H9 (cell line): Measurements from ENCODE around the gene DNAAF5. TPM values are rescaled to one million over a fixed set of nuclear protein-coding genes. Genes with fewer than 3 reads are reported as not detected.
A peak's percentile ranks its signal among the peaks of the same experiment; 100 is the strongest.

Experiments
- DNase-seq: peaks from one replicate; pipeline ENCODE4 v3.0.0-alpha.2; 2017
- H2AFZ ChIP-seq: one replicate; pipeline ENCODE4 v1.6.1; 2013; ENCODE audit warnings: mild to moderate bottlenecking, low read length, control low read depth, moderate library complexity
- H2AK5ac ChIP-seq: 2 replicates; pipeline ENCODE4 v1.6.1; 2013; ENCODE audit warnings: low read length, control low read depth, mixed read lengths; ENCODE audit not compliant: insufficient read length
- H2BK120ac ChIP-seq: one replicate; pipeline ENCODE4 v1.6.1; 2013; ENCODE audit warnings: low read depth, mild to moderate bottlenecking, low read length, control low read depth, inconsistent platforms; ENCODE audit not compliant: poor library complexity, severe bottlenecking
- H2BK12ac ChIP-seq: 2 replicates; pipeline ENCODE4 v1.6.1; 2013; ENCODE audit warnings: low read length, control low read depth, mixed read lengths, low read depth; ENCODE audit not compliant: insufficient read length
- H2BK15ac ChIP-seq: 2 replicates; pipeline ENCODE4 v1.6.1; 2013; ENCODE audit warnings: low read depth, low read length, control low read depth
- H2BK20ac ChIP-seq: one replicate; pipeline ENCODE4 v1.6.1; 2013; ENCODE audit warnings: low read depth, mild to moderate bottlenecking, low read length, control low read depth, inconsistent platforms; ENCODE audit not compliant: poor library complexity, severe bottlenecking
- H2BK5ac ChIP-seq: 2 replicates; pipeline ENCODE4 v1.6.1; 2013; ENCODE audit warnings: low read length, control low read depth, mixed read lengths; ENCODE audit not compliant: insufficient read length
- H3K14ac ChIP-seq: 2 replicates; pipeline ENCODE4 v1.6.1; 2013; ENCODE audit warnings: low read length, control low read depth; ENCODE audit not compliant: insufficient read depth
- H3K18ac ChIP-seq: 2 replicates; pipeline ENCODE4 v1.6.1; 2013; ENCODE audit warnings: low read depth, mild to moderate bottlenecking, mixed read lengths, low read length, control low read depth; ENCODE audit not compliant: insufficient read length
- H3K23ac ChIP-seq: 2 replicates; pipeline ENCODE4 v1.6.1; 2013; ENCODE audit warnings: low read length, control low read depth, mixed read lengths, low read depth; ENCODE audit not compliant: insufficient read length
- H3K23me2 ChIP-seq: 2 replicates; pipeline ENCODE4 v1.6.1; 2013; ENCODE audit warnings: low read depth, mild to moderate bottlenecking, mixed read lengths, low read length, control low read depth; ENCODE audit not compliant: insufficient read length, poor library complexity, severe bottlenecking
- H3K27ac ChIP-seq: 2 replicates; pipeline ENCODE4 v1.5.1; 2013; ENCODE audit warnings: low read length, control low read depth, mixed read lengths, low read depth; ENCODE audit not compliant: insufficient read length
- H3K27me3 ChIP-seq: 2 replicates; pipeline ENCODE4 v1.6.1; 2013; ENCODE audit warnings: low read length, control low read depth, inconsistent platforms; ENCODE audit not compliant: insufficient read depth
- H3K4ac ChIP-seq: 2 replicates; pipeline ENCODE4 v1.6.1; 2013; ENCODE audit warnings: low read depth, mild to moderate bottlenecking, control low read depth, inconsistent platforms, low read length, moderate library complexity
- H3K4me1 ChIP-seq: 2 replicates; pipeline ENCODE4 v1.6.1; 2013; ENCODE audit warnings: low read length, control low read depth, inconsistent platforms; ENCODE audit not compliant: insufficient read depth
- H3K4me2 ChIP-seq: 2 replicates; pipeline ENCODE4 v1.6.1; 2013; ENCODE audit warnings: low read length, control low read depth, mixed read lengths; ENCODE audit not compliant: insufficient read length, insufficient read depth
- H3K56ac ChIP-seq: 2 replicates; pipeline ENCODE4 v1.6.1; 2013; ENCODE audit warnings: low read depth, mild to moderate bottlenecking, mixed read lengths, low read length, control low read depth; ENCODE audit not compliant: insufficient read length
- H3K79me1 ChIP-seq: 2 replicates; pipeline ENCODE4 v1.6.1; 2013; ENCODE audit warnings: low read depth, mild to moderate bottlenecking, moderate library complexity, low read length, control low read depth, inconsistent platforms; ENCODE audit not compliant: insufficient read depth, poor library complexity, severe bottlenecking
- H3K79me2 ChIP-seq: 2 replicates; pipeline ENCODE4 v1.6.1; 2013; ENCODE audit warnings: low read length, control low read depth, inconsistent platforms; ENCODE audit not compliant: insufficient read depth
- H3K9ac ChIP-seq: 2 replicates; pipeline ENCODE4 v1.6.1; 2013; ENCODE audit warnings: low read length, control low read depth, mixed read lengths; ENCODE audit not compliant: insufficient read length; ENCODE audit errors: extremely low read depth
- H3K9me3 ChIP-seq: one replicate; pipeline ENCODE4 v1.6.1; 2013; ENCODE audit warnings: low read depth, low read length, inconsistent platforms; ENCODE audit not compliant: control insufficient read depth
- H3T11ph ChIP-seq: one replicate; pipeline ENCODE4 v1.6.1; 2013; ENCODE audit warnings: mild to moderate bottlenecking, low read length, control low read depth, inconsistent platforms
- H4K20me1 ChIP-seq: one replicate; pipeline ENCODE4 v1.6.1; 2013; ENCODE audit not compliant: control insufficient read depth, insufficient read length, insufficient read depth
- H4K5ac ChIP-seq: 2 replicates; pipeline ENCODE4 v1.6.1; 2013; ENCODE audit warnings: low read depth, mild to moderate bottlenecking, mixed read lengths, low read length, control low read depth; ENCODE audit not compliant: insufficient read length
- H4K8ac ChIP-seq: replicated peaks from 2 replicates; pipeline ENCODE4 v1.6.1; 2013; ENCODE audit warnings: low read length, control low read depth, mixed read lengths, low read depth; ENCODE audit not compliant: insufficient read length
- H4K91ac ChIP-seq: 2 replicates; pipeline ENCODE4 v1.6.1; 2013; ENCODE audit warnings: low read depth, mild to moderate bottlenecking, moderate library complexity, mixed read lengths, low read length, control low read depth; ENCODE audit not compliant: insufficient read length
- H3K27ac Mint-ChIP-seq, 3 experiments: 2 replicates in 2 of 3; 3 replicates in 1 of 3; pipeline ENCODE4 v1.8.0; 2020 to 2021; ENCODE audit warnings: mixed read lengths in 3 of 3, mild to moderate bottlenecking in 1 of 3, moderate library complexity in 1 of 3
- H3K27me3 Mint-ChIP-seq: 2 replicates; pipeline ENCODE4 v1.8.0; 2021; ENCODE audit warnings: low read depth, mild to moderate bottlenecking, moderate library complexity, mixed read lengths
- H3K36me3 Mint-ChIP-seq, 3 experiments: 2 replicates in 2 of 3; 3 replicates in 1 of 3; pipeline ENCODE4 v1.8.0; 2020 to 2021; ENCODE audit warnings: low read depth in 3 of 3, mixed read lengths in 3 of 3; ENCODE audit not compliant: insufficient read depth in 1 of 3
- H3K4me1 Mint-ChIP-seq, 2 experiments: 2 replicates each; pipeline ENCODE4 v1.8.0; 2020; ENCODE audit warnings: mixed read lengths in 2 of 2
- H3K4me3 Mint-ChIP-seq, 2 experiments: 2 replicates in 1 of 2; 3 replicates in 1 of 2; pipeline ENCODE4 v1.8.0; 2020 to 2021; ENCODE audit warnings: mild to moderate bottlenecking in 2 of 2, mixed read lengths in 2 of 2, moderate library complexity in 1 of 2
- H3K9me3 Mint-ChIP-seq, 2 experiments: 2 replicates in 1 of 2; 3 replicates in 1 of 2; pipeline ENCODE4 v1.8.0; 2020; ENCODE audit warnings: mild to moderate bottlenecking in 2 of 2, mixed read lengths in 2 of 2, moderate library complexity in 1 of 2
- WGBS: extraction: QIAGEN DNeasy Blood & Tissue Kit; methylation state at CpG from one replicate; pipeline ENCODE4 v1.1.7; 2013; ENCODE audit warnings: missing lambda C conversion rate, low lambda C conversion rate, mixed read lengths; ENCODE audit not compliant: insufficient read length; ENCODE audit errors: extremely low coverage; 5-methylcytosine and 5-hydroxymethylcytosine counted together
- total RNA-seq: library from RNA; stranded (reverse); gene quantifications from 2 replicates; pipeline ENCODE4 v1.2.1, GENCODE V29; 2021
- TF ChIP-seq, protein P1 (sequence below): fragments of 200-600 bp; sonication (generic); conservative IDR thresholded peaks from 3 replicates; pipeline ENCODE4 v1.8.0; 2021; ENCODE audit warnings: antibody characterized with exemption, mild to moderate bottlenecking

Gene DNAAF5
- total RNA-seq, 1 experiment from 2014 or later = 43.5 TPM

GRCh38 chr7:701086-701671, 25.3 kb upstream of the DNAAF5 start:
- no peaks in the 10 kb centered on the region for H3K27me3 Mint-ChIP-seq
- peaks cover 2% of the 10 kb centered on the region for H3K79me1 ChIP-seq
- no peak for DNase-seq
- H4K91ac ChIP-seq = no peak overlapping the region
- no peaks in the 10 kb centered on the region for H3K4me1 ChIP-seq
- H4K20me1 ChIP-seq = peaks cover 5% of the 10 kb centered on the region
- no peaks in the 10 kb centered on the region for H3K9me3 ChIP-seq
- H3K23me2 ChIP-seq = no peaks in the 10 kb centered on the region
- no peak overlapping the region for H2BK20ac ChIP-seq
- H2BK12ac ChIP-seq = no peak overlapping the region
- H2BK5ac ChIP-seq = no peak overlapping the region
- H3K56ac ChIP-seq = no peak overlapping the region
- no CpG with 5 or more reads among the region's 4 CpGs for WGBS
- H2BK120ac ChIP-seq = no peak overlapping the region
- H4K5ac ChIP-seq = no peak overlapping the region
- H3K27ac Mint-ChIP-seq = peak overlapping the region in 1 of 3 experiments; percentile 2; a peak in 1 of 7 replicates
- no peaks in the 10 kb centered on the region for H3K79me2 ChIP-seq
- H3K27me3 ChIP-seq = no peaks in the 10 kb centered on the region
- H3K14ac ChIP-seq = no peak overlapping the region
- H3K9me3 Mint-ChIP-seq = peaks cover 6 to 8% of the 10 kb centered on the region in 2 experiments
- H3K36me3 Mint-ChIP-seq = peaks cover 13 to 49% (median 24%) of the 10 kb centered on the region in 3 experiments
- TF ChIP-seq, protein P1, sequence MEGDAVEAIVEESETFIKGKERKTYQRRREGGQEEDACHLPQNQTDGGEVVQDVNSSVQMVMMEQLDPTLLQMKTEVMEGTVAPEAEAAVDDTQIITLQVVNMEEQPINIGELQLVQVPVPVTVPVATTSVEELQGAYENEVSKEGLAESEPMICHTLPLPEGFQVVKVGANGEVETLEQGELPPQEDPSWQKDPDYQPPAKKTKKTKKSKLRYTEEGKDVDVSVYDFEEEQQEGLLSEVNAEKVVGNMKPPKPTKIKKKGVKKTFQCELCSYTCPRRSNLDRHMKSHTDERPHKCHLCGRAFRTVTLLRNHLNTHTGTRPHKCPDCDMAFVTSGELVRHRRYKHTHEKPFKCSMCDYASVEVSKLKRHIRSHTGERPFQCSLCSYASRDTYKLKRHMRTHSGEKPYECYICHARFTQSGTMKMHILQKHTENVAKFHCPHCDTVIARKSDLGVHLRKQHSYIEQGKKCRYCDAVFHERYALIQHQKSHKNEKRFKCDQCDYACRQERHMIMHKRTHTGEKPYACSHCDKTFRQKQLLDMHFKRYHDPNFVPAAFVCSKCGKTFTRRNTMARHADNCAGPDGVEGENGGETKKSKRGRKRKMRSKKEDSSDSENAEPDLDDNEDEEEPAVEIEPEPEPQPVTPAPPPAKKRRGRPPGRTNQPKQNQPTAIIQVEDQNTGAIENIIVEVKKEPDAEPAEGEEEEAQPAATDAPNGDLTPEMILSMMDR = no peak
- no peak overlapping the region for H3K4me3 Mint-ChIP-seq
- no peak overlapping the region for H3T11ph ChIP-seq
- H3K4ac ChIP-seq = no peak overlapping the region
- H4K8ac ChIP-seq = no peak overlapping the region
- no peak overlapping the region for H3K4me2 ChIP-seq
- H3K23ac ChIP-seq = no peak overlapping the region
- no peak overlapping the region for H2AK5ac ChIP-seq
- no peak overlapping the region for H3K18ac ChIP-seq
- no peak overlapping the region for H3K9ac ChIP-seq
- H3K4me1 Mint-ChIP-seq = peaks cover 5 to 9% of the 10 kb centered on the region in 2 experiments
- H2AFZ ChIP-seq = no peak overlapping the region
- H2BK15ac ChIP-seq = no peak overlapping the region
- no peak overlapping the region for H3K27ac ChIP-seq
